ENCODE measurements around the gene ACOT11.
A peak's percentile ranks its signal among the peaks of the same experiment; 100 is the strongest.

The ACOT11 gene

GRCh38 chr1:54547601-54548388 lies at the start of gene ACOT11:
ACOT11 (plus strand) TSS chr1:54548228; CDS start chr1:54548310, 82 bp downstream.
- peak; percentile 95 for DNase-seq (ENCODE audit: low spot score)
- TF ChIP-seq CTCF (IDR thresholded peaks at IDR 0.05) = peak; percentile 59
- H3K27ac ChIP-seq = peak within 1 kb of the TSS; percentile 86 to 87
- peak within 1 kb of the TSS; percentile 55 for H3K4me3 ChIP-seq

- no peak for TF ChIP-seq CTCF (IDR thresholded peaks at IDR 0.05)
- Histone ChIP-seq H3K4me3 (peak overlapping the region; percentile 70), H3K27ac (no peak overlapping the region)
- DNase-seq (ENCODE audit: low spot score) = no peak
Measured at GRCh38 chr1:54498383-54499096, 49.5 kb upstream of the ACOT11 start.

- peak overlapping the region; percentile 70 for H3K4me3 ChIP-seq
- no peak for TF ChIP-seq CTCF (IDR thresholded peaks at IDR 0.05)
- no peak for DNase-seq (ENCODE audit: low spot score)
- H3K27ac ChIP-seq = no peak overlapping the region
Measured at GRCh38 chr1:54499097-54499359, 49.0 kb upstream of the ACOT11 start.

- DNase-seq (ENCODE audit: low spot score) = no peak
- no peak overlapping the region for H3K27ac ChIP-seq
- peak overlapping the region; percentile 70 for H3K4me3 ChIP-seq
Measured at GRCh38 chr1:54499360-54500106, 48.5 kb upstream of the ACOT11 start.

GRCh38 chr1:54500107-54500431 lies 48.0 kb upstream of the ACOT11 start:
- no peak overlapping the region for H3K27ac ChIP-seq
- no peak for TF ChIP-seq CTCF (IDR thresholded peaks at IDR 0.05)
- DNase-seq (ENCODE audit: low spot score) = no peak
- peak overlapping the region; percentile 70 for H3K4me3 ChIP-seq

More at GRCh38 chr1:54499360-54500106, 48.5 kb upstream of the ACOT11 start:
- TF ChIP-seq CTCF (IDR thresholded peaks at IDR 0.05) = peak; percentile 14

GRCh38 chr1:54501849-54502248 lies 46.2 kb upstream of the ACOT11 start:
- no peak overlapping the region for H3K27ac ChIP-seq
- DNase-seq (ENCODE audit: low spot score) = no peak
- TF ChIP-seq CTCF (IDR thresholded peaks at IDR 0.05) = no peak
- no peak overlapping the region for H3K4me3 ChIP-seq

Data from coronary artery (tissue), 2 donors.